ENCODE measurements around the gene CDC25B.

DNA sequence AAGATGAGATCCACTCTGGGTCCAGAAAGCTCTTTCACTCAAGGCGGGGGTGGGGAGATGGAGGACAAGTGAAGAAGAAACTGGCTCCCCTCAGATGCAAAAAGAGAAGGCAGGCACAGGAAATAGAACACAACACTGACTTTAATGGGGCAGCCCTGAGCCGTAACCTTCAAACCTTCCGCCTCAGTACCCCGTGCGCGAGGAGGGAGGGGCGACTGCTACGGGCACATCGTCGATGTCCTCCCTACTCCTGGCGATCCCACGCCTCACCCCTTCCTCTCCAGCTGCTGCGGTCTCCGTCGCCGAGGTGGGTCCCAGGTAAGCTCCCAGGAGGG lies 18.8 kb upstream of the CDC25B start:
- TF ChIP-seq, protein P1, sequence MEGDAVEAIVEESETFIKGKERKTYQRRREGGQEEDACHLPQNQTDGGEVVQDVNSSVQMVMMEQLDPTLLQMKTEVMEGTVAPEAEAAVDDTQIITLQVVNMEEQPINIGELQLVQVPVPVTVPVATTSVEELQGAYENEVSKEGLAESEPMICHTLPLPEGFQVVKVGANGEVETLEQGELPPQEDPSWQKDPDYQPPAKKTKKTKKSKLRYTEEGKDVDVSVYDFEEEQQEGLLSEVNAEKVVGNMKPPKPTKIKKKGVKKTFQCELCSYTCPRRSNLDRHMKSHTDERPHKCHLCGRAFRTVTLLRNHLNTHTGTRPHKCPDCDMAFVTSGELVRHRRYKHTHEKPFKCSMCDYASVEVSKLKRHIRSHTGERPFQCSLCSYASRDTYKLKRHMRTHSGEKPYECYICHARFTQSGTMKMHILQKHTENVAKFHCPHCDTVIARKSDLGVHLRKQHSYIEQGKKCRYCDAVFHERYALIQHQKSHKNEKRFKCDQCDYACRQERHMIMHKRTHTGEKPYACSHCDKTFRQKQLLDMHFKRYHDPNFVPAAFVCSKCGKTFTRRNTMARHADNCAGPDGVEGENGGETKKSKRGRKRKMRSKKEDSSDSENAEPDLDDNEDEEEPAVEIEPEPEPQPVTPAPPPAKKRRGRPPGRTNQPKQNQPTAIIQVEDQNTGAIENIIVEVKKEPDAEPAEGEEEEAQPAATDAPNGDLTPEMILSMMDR (IDR thresholded peaks at IDR 0.05) = no peak
- TF ChIP-seq POLR2AphosphoS5 (IDR thresholded peaks at IDR 0.05; ENCODE audit: insufficient read depth in 1 of 2, low read depth in 1 of 2) = no peak

Measured in vagina (tissue), 2 donors.